ENCODE data around the gene PARD6B.

Gene PARD6B

GRCh38 chr20:50692552-50692933 is 38.8 kb upstream of the PARD6B start:
- H3K9me3 ChIP-seq (ENCODE audit: insufficient read depth, low read length): no peaks in the 10 kb centered on the region
- no peak overlapping the region for H2AFZ ChIP-seq (ENCODE audit: low read depth, low read length, severe bottlenecking)
- H3K27ac ChIP-seq (ENCODE audit: low read depth, low read length): no peak overlapping the region
- H3K36me3 ChIP-seq (ENCODE audit: low read length): no peaks in the 10 kb centered on the region
- no peaks in the 10 kb centered on the region for H3K27me3 ChIP-seq (ENCODE audit: low read length)
- no peak overlapping the region for H3K4me3 ChIP-seq (ENCODE audit: insufficient read depth, low read length, poor library complexity, severe bottlenecking)
- TF ChIP-seq EZH2phosphoT487 (conservative IDR thresholded peaks at IDR 0.05; ENCODE audit: low read length) (no peak), CTCF (IDR thresholded peaks at IDR 0.05; ENCODE audit: insufficient read depth, low read length, poor library complexity, severe bottlenecking) (no peak)
- no peaks in the 10 kb centered on the region for H4K20me1 ChIP-seq (ENCODE audit: low read depth, low read length)
- no peaks in the 10 kb centered on the region for H3F3A ChIP-seq (ENCODE audit: insufficient read depth)
- H3K4me2 ChIP-seq (ENCODE audit: low read depth, low read length, poor library complexity, severe bottlenecking): no peak overlapping the region
- no peaks in the 10 kb centered on the region for H3K9me2 ChIP-seq (replicated peaks; ENCODE audit: insufficient read depth, low read length)
- no peaks in the 10 kb centered on the region for H3K79me2 ChIP-seq (ENCODE audit: insufficient read depth, low read length)
- no peak overlapping the region for H3K9ac ChIP-seq (ENCODE audit: low read length)

GRCh38 chr20:50693001-50693400 is 38.4 kb upstream of the PARD6B start:
- Histone ChIP-seq H3K36me3 (ENCODE audit: low read length) (no peaks in the 10 kb centered on the region), H2AFZ (ENCODE audit: low read depth, low read length, severe bottlenecking) (no peak overlapping the region), H3F3A (ENCODE audit: insufficient read depth) (no peaks in the 10 kb centered on the region), H3K79me2 (ENCODE audit: insufficient read depth, low read length) (no peaks in the 10 kb centered on the region), H3K9me2 (replicated peaks; ENCODE audit: insufficient read depth, low read length) (no peaks in the 10 kb centered on the region), H3K4me2 (ENCODE audit: low read depth, low read length, poor library complexity, severe bottlenecking) (no peak overlapping the region), H3K27me3 (ENCODE audit: low read length) (no peaks in the 10 kb centered on the region), H3K27ac (ENCODE audit: low read depth, low read length) (no peak overlapping the region), H3K4me3 (ENCODE audit: insufficient read depth, low read length, poor library complexity, severe bottlenecking) (no peak overlapping the region), H3K9ac (ENCODE audit: low read length) (no peak overlapping the region), H3K9me3 (ENCODE audit: insufficient read depth, low read length) (no peaks in the 10 kb centered on the region), H4K20me1 (ENCODE audit: low read depth, low read length) (no peaks in the 10 kb centered on the region)
- no peak for TF ChIP-seq EZH2phosphoT487 (conservative IDR thresholded peaks at IDR 0.05; ENCODE audit: low read length)
- TF ChIP-seq CTCF (IDR thresholded peaks at IDR 0.05; ENCODE audit: insufficient read depth, low read length, poor library complexity, severe bottlenecking): no peak

- no peaks in the 10 kb centered on the region for H4K20me1 ChIP-seq (ENCODE audit: low read depth, low read length)
- no peaks in the 10 kb centered on the region for H3K9me2 ChIP-seq (replicated peaks; ENCODE audit: insufficient read depth, low read length)
- H3K36me3 ChIP-seq (ENCODE audit: low read length): no peaks in the 10 kb centered on the region
- H3F3A ChIP-seq (ENCODE audit: insufficient read depth): no peaks in the 10 kb centered on the region
- H3K4me3 ChIP-seq (ENCODE audit: insufficient read depth, low read length, poor library complexity, severe bottlenecking): no peak overlapping the region
- no peaks in the 10 kb centered on the region for H3K79me2 ChIP-seq (ENCODE audit: insufficient read depth, low read length)
- no peaks in the 10 kb centered on the region for H3K9me3 ChIP-seq (ENCODE audit: insufficient read depth, low read length)
- no peak overlapping the region for H2AFZ ChIP-seq (ENCODE audit: low read depth, low read length, severe bottlenecking)
- TF ChIP-seq CTCF (IDR thresholded peaks at IDR 0.05; ENCODE audit: insufficient read depth, low read length, poor library complexity, severe bottlenecking) (no peak), EZH2phosphoT487 (conservative IDR thresholded peaks at IDR 0.05; ENCODE audit: low read length) (no peak)
- H3K4me2 ChIP-seq (ENCODE audit: low read depth, low read length, poor library complexity, severe bottlenecking): no peak overlapping the region
- no peak overlapping the region for H3K27ac ChIP-seq (ENCODE audit: low read depth, low read length)
- no peak overlapping the region for H3K9ac ChIP-seq (ENCODE audit: low read length)
- no peaks in the 10 kb centered on the region for H3K27me3 ChIP-seq (ENCODE audit: low read length)
Measured at GRCh38 chr20:50694379-50695134, 36.8 kb upstream of the PARD6B start.

Data from SU-DHL-6 (cell line).